Measurements from ENCODE around the gene MEIOB.
"Not testable (repeated sequence)": the region's sequence is repeated elsewhere in the genome, so short reads cannot be mapped to it uniquely, and the experiment has no call there.

MEIOB gene

DNA sequence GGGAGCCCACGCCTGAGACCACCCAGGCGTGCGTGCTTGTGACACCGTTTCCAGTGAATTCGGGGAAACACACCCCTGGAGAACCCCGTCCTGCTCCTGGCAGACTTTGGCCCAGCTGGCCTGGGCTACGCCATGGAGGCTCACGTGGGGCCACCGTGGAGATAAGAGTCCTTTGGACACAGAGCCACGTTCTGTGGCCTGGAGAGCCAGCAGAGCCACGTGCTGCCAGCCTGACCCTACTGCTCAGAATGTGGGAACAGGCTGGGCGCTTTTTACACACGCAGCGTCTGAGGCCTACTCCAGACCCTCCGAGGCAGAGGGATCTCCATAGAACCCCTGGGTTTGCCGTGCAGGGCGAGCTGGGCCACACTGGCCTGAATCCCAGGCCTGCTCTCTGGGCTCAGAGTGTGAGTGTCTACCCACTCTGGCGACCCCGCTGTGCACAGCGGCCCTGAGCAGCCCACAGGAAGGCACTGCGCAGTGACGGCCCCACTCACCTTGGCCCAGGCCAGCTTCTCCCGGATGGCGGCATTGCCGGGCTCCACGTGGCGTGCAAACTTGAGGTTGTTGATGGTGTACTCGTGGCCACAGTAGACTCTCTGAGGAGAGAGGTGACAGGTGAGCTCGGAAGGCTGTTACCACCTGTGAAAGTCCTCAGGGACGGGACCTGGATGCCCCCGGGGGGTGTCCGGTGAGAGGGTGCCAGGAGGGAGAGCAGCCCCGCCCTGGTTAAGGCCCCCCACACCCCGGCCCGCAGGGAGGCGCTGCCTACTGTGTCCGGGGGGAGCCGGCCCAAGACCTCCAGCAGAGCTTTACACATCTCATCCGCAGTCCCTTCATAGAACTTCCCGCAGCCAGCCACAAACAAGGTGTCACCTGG is 55.3 kb downstream of the MEIOB start:
- H3K27me3 ChIP-seq (ENCODE audit: control insufficient read depth in 1 of 2, insufficient read depth in 2 of 2, low read length in 2 of 2): no peaks in the 10 kb centered on the region
- H3K9me3 ChIP-seq (ENCODE audit: low read length): no peaks in the 10 kb centered on the region
- no peak overlapping the region for H3K4me3 ChIP-seq (ENCODE audit: low read depth in 1 of 2, low read length in 2 of 2)
- H3K27ac ChIP-seq (ENCODE audit: low read depth, low read length): no peak overlapping the region
- H3K36me3 ChIP-seq (ENCODE audit: insufficient read depth, low read length): peaks cover 43% of the 10 kb centered on the region
- H3K9ac ChIP-seq (ENCODE audit: low read length): no peak overlapping the region
- H3K4me1 ChIP-seq (ENCODE audit: insufficient read depth, low read length): peaks cover 4% of the 10 kb centered on the region

DNA sequence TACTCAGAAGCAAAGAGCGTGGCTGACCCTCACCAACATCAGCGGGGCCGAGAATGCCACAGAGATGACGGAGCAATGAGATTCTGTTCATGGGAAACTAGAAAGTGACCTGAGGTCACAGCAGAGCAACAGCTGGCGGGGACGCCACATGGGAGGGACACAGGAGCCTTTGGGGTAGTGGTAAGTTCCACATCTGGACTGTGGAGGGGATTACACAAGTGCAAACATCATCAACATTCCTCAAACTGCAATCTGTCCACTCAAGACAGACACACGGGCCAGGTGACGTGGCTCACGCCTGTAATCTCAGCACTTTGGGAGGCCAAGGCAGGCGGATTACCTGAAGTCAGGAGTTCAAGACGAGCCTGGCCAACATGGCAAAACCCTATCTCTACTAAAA is 56.5 kb downstream of the MEIOB start:
- Histone ChIP-seq H3K27ac (ENCODE audit: low read depth, low read length) (no peak overlapping the region), H3K4me3 (ENCODE audit: low read depth in 1 of 2, low read length in 2 of 2) (no peak overlapping the region), H3K4me1 (ENCODE audit: insufficient read depth, low read length) (peaks cover 4% of the 10 kb centered on the region), H3K9me3 (ENCODE audit: low read length) (no peaks in the 10 kb centered on the region), H3K9ac (ENCODE audit: low read length) (no peak overlapping the region), H3K36me3 (ENCODE audit: insufficient read depth, low read length) (peaks cover 32% of the 10 kb centered on the region), H3K27me3 (ENCODE audit: control insufficient read depth in 1 of 2, insufficient read depth in 2 of 2, low read length in 2 of 2) (no peaks in the 10 kb centered on the region)

GRCh38 chr16:1812732-1813163 is 59.2 kb downstream of the MEIOB start:
- H3K9ac ChIP-seq (ENCODE audit: low read length): no peak overlapping the region
- no peak overlapping the region for H3K4me3 ChIP-seq (ENCODE audit: low read depth in 1 of 2, low read length in 2 of 2)
- no peak overlapping the region for H3K27ac ChIP-seq (ENCODE audit: low read depth, low read length)

DNA sequence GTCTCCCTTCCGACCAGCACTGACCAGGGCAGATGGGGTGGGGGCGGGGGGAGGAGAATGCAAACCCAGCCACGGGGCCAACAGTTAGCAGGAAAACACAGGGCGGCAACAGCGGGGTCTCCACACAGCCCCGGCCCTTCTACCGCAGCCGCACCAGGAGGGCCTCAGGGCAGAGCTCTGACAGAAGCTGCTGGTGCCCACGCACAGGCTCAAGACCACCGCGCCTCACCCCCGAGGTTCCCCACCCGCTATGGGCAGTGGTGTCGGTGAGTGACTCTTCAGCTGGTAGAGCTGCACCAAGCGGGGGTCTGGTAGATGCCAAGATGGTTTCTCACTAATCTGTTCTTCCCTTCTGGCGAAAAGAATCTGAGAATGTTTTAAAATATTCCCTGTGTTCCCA is 61.4 kb downstream of the MEIOB start:
- no peak overlapping the region for H3K4me3 ChIP-seq (ENCODE audit: low read depth in 1 of 2, low read length in 2 of 2)
- H3K27me3 ChIP-seq (ENCODE audit: control insufficient read depth in 1 of 2, insufficient read depth in 2 of 2, low read length in 2 of 2): no peaks in the 10 kb centered on the region
- no peak overlapping the region for H3K27ac ChIP-seq (ENCODE audit: low read depth, low read length)
- no peak overlapping the region for H3K9ac ChIP-seq (ENCODE audit: low read length)
- peaks cover 4% of the 10 kb centered on the region for H3K4me1 ChIP-seq (ENCODE audit: insufficient read depth, low read length)
- H3K9me3 ChIP-seq (ENCODE audit: low read length): no peaks in the 10 kb centered on the region
- peaks cover 42% of the 10 kb centered on the region for H3K36me3 ChIP-seq (ENCODE audit: insufficient read depth, low read length)

More at GRCh38 chr16:1812732-1813163, 59.2 kb downstream of the MEIOB start:
- Histone ChIP-seq H3K36me3 (ENCODE audit: insufficient read depth, low read length) (peaks cover 42% of the 10 kb centered on the region), H3K27me3 (ENCODE audit: control insufficient read depth in 1 of 2, insufficient read depth in 2 of 2, low read length in 2 of 2) (no peaks in the 10 kb centered on the region), H3K4me1 (ENCODE audit: insufficient read depth, low read length) (peaks cover 4% of the 10 kb centered on the region), H3K9me3 (ENCODE audit: low read length) (no peaks in the 10 kb centered on the region)

DNA sequence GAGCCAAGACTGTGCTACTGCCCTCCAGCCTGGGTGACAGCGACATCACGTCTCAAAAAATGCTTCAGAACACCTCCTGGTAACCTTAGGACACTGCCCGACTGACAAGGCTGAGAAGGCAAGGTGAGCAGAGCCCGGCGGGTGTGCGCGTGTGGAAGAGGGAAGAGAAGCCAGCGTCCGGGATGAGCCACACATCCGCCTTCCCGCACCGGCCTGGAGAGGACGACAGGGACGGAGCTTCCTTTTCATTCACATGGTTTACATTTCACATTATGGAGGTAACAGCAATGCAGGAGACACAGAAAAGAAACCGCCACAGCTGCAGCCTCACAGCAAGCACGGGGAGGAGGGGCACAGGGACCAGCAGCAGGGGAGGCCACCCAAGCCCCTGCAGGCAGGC is 61.9 kb downstream of the MEIOB start:
- H3K4me3 ChIP-seq (ENCODE audit: low read depth in 1 of 2, low read length in 2 of 2): no peak overlapping the region
- no peaks in the 10 kb centered on the region for H3K27me3 ChIP-seq (ENCODE audit: control insufficient read depth in 1 of 2, insufficient read depth in 2 of 2, low read length in 2 of 2)
- H3K9ac ChIP-seq (ENCODE audit: low read length): no peak overlapping the region
- H3K27ac ChIP-seq (ENCODE audit: low read depth, low read length): no peak overlapping the region
- H3K9me3 ChIP-seq (ENCODE audit: low read length): no peaks in the 10 kb centered on the region
- peaks cover 4% of the 10 kb centered on the region for H3K4me1 ChIP-seq (ENCODE audit: insufficient read depth, low read length)
- peaks cover 42% of the 10 kb centered on the region for H3K36me3 ChIP-seq (ENCODE audit: insufficient read depth, low read length)

- Histone ChIP-seq H3K9ac (ENCODE audit: low read length) (no peak overlapping the region), H3K9me3 (ENCODE audit: low read length) (no peaks in the 10 kb centered on the region), H3K27me3 (ENCODE audit: control insufficient read depth in 1 of 2, insufficient read depth in 2 of 2, low read length in 2 of 2) (no peaks in the 10 kb centered on the region), H3K27ac (ENCODE audit: low read depth, low read length) (no peak overlapping the region), H3K4me1 (ENCODE audit: insufficient read depth, low read length) (peaks cover 4% of the 10 kb centered on the region), H3K4me3 (ENCODE audit: low read depth in 1 of 2, low read length in 2 of 2) (no peak overlapping the region), H3K36me3 (ENCODE audit: insufficient read depth, low read length) (peaks cover 42% of the 10 kb centered on the region)
These were observed 62.6 kb downstream of the MEIOB start for GRCh38 chr16:1809281-1809801.

DNA sequence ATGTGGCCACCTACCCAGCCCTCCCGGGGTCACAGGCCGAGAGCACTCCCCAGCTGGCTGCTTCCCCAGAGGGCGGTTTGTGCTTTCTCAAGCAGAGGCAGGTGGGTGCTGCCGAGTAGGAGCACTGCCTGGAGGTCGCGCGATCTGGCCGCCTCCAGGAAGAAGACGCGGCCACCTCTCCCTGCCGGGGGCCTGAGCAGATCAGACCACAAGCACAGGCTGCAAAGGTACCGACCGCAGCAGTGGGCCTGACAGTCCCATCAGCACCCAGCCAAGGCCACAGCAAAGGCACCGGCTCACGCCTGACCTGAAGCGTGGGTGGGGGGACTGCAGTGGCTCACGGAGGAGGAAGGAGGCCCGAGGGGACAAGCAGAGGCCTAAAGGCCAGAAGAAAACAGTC is 63.3 kb downstream of the MEIOB start:
- Histone ChIP-seq H3K27me3 (ENCODE audit: control insufficient read depth in 1 of 2, insufficient read depth in 2 of 2, low read length in 2 of 2) (no peaks in the 10 kb centered on the region), H3K4me1 (ENCODE audit: insufficient read depth, low read length) (peaks cover 4% of the 10 kb centered on the region), H3K4me3 (ENCODE audit: low read depth in 1 of 2, low read length in 2 of 2) (no peak overlapping the region), H3K9ac (ENCODE audit: low read length) (no peak overlapping the region), H3K9me3 (ENCODE audit: low read length) (no peaks in the 10 kb centered on the region), H3K27ac (ENCODE audit: low read depth, low read length) (no peak overlapping the region), H3K36me3 (ENCODE audit: insufficient read depth, low read length) (peaks cover 39% of the 10 kb centered on the region)

GRCh38 chr16:1807626-1808025 is 64.3 kb downstream of the MEIOB start:
- Histone ChIP-seq H3K27me3 (ENCODE audit: control insufficient read depth in 1 of 2, insufficient read depth in 2 of 2, low read length in 2 of 2) (no peaks in the 10 kb centered on the region), H3K9ac (ENCODE audit: low read length) (no peak overlapping the region), H3K36me3 (ENCODE audit: insufficient read depth, low read length) (peaks cover 32% of the 10 kb centered on the region), H3K27ac (ENCODE audit: low read depth, low read length) (no peak overlapping the region), H3K9me3 (ENCODE audit: low read length) (no peaks in the 10 kb centered on the region), H3K4me3 (ENCODE audit: low read depth in 1 of 2, low read length in 2 of 2) (no peak overlapping the region), H3K4me1 (ENCODE audit: insufficient read depth, low read length) (no peaks in the 10 kb centered on the region)

DNA sequence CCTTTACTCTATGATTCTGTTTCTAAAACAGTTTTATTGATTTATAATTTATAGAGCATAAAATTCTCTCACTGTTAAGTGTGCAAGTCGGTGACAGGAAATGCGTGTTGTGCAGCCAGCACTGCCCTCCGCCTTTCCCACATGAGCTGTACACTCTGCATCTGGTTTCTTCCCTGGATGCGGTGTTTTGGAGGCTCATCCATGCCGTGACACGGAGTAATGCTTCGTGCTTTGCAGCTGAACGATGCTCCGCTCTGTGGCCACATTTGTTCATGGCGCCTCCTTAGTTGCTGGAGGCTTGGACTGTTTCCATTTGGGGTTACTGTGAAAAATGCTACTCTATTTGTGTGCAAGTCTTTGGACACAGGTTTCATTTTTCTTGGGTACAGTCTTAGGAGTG is 71.3 kb downstream of the MEIOB start:
- Histone ChIP-seq H3K27me3 (ENCODE audit: control insufficient read depth in 1 of 2, insufficient read depth in 2 of 2, low read length in 2 of 2) (no peaks in the 10 kb centered on the region), H3K9me3 (ENCODE audit: low read length) (no peaks in the 10 kb centered on the region), H3K4me3 (ENCODE audit: low read depth in 1 of 2, low read length in 2 of 2) (no peak overlapping the region), H3K36me3 (ENCODE audit: insufficient read depth, low read length) (no peaks in the 10 kb centered on the region), H3K4me1 (ENCODE audit: insufficient read depth, low read length) (no peaks in the 10 kb centered on the region), H3K9ac (ENCODE audit: low read length) (no peak overlapping the region), H3K27ac (ENCODE audit: low read depth, low read length) (no peak overlapping the region)

DNA sequence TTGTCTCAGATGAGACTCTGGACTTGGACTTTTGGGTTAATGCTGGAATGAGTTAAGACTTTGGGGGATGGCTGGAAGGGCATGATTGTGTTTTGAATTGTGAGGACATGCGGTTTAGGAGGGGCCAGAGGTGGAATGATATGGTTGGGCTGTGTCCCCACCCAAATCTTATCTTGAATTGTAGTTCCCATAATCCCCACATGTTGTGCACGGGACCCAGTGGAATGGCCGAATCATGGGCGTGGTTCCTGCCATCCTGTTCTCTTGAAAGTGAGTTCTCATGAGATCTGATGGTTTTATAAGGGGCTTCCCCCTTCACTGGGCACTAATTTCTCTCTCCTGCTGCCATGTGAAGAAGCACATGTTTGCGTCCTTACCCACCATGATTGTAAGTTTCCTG is 72.7 kb downstream of the MEIOB start:
- H3K36me3 ChIP-seq (ENCODE audit: insufficient read depth, low read length); H3K4me1 ChIP-seq (ENCODE audit: insufficient read depth, low read length); H3K9ac ChIP-seq (ENCODE audit: low read length); H3K27ac ChIP-seq (ENCODE audit: low read depth, low read length); H3K4me3 ChIP-seq (ENCODE audit: low read depth in 1 of 2, low read length in 2 of 2); H3K9me3 ChIP-seq (ENCODE audit: low read length); H3K27me3 ChIP-seq (ENCODE audit: control insufficient read depth in 1 of 2, insufficient read depth in 2 of 2, low read length in 2 of 2): not testable (repeated sequence)

- Histone ChIP-seq H3K9me3 (ENCODE audit: low read length) (no peaks in the 10 kb centered on the region), H3K4me3 (ENCODE audit: low read depth in 1 of 2, low read length in 2 of 2) (no peak overlapping the region), H3K9ac (ENCODE audit: low read length) (no peak overlapping the region), H3K4me1 (ENCODE audit: insufficient read depth, low read length) (no peaks in the 10 kb centered on the region), H3K27me3 (ENCODE audit: control insufficient read depth in 1 of 2, insufficient read depth in 2 of 2, low read length in 2 of 2) (no peaks in the 10 kb centered on the region), H3K27ac (ENCODE audit: low read depth, low read length) (no peak overlapping the region), H3K36me3 (ENCODE audit: insufficient read depth, low read length) (no peaks in the 10 kb centered on the region)
These were observed 76.9 kb downstream of the MEIOB start for GRCh38 chr16:1794908-1795666.

Measured in muscle layer of colon (tissue), 2 donors.